T-helper 1 cell treated with Interleukin-12 subunit alpha and Interleukin-12 subunit beta and Interleukin-4 antibody, amounts not matched to agents 30 μg/mL and 1 μg/mL, for 36 hours (primary cell): ENCODE data around the gene LYPD4.

ENCODE experiments used
- H3K27ac Mint-ChIP-seq: one replicate; pipeline ENCODE4 v1.8.0; 2021; ENCODE audit warnings: mild to moderate bottlenecking, mixed read lengths
- H3K27me3 Mint-ChIP-seq: one replicate; pipeline ENCODE4 v1.8.0; 2021; ENCODE audit warnings: low read depth, mixed read lengths
- H3K36me3 Mint-ChIP-seq: one replicate; pipeline ENCODE4 v1.8.0; 2021; ENCODE audit warnings: low read depth, mixed read lengths
- H3K4me1 Mint-ChIP-seq: one replicate; pipeline ENCODE4 v1.8.0; 2021; ENCODE audit warnings: low read depth, mixed read lengths
- H3K4me3 Mint-ChIP-seq: one replicate; pipeline ENCODE4 v1.8.0; 2021; ENCODE audit warnings: mild to moderate bottlenecking, moderate library complexity, mixed read lengths
- H3K9me3 Mint-ChIP-seq: one replicate; pipeline ENCODE4 v1.8.0; 2021; ENCODE audit warnings: mixed read lengths

The LYPD4 gene

GRCh38 chr19:41866284-41866683, 21.8 kb upstream of the LYPD4 start:
- Mint-ChIP-seq H3K27me3 (no peaks in the 10 kb centered on the region), H3K4me1 (peaks cover 63% of the 10 kb centered on the region), H3K9me3 (no peaks in the 10 kb centered on the region), H3K27ac (no peak overlapping the region), H3K4me3 (no peak overlapping the region), H3K36me3 (peaks cover 69% of the 10 kb centered on the region)

GRCh38 chr19:41864374-41864773, 19.9 kb upstream of the LYPD4 start:
- Mint-ChIP-seq H3K36me3 (peaks cover 63% of the 10 kb centered on the region), H3K4me1 (peaks cover 52% of the 10 kb centered on the region), H3K27me3 (no peaks in the 10 kb centered on the region), H3K4me3 (peak overlapping the region; percentile 21), H3K27ac (peak overlapping the region; percentile 22), H3K9me3 (no peaks in the 10 kb centered on the region)

GRCh38 chr19:41863209-41863931, 18.9 kb upstream of the LYPD4 start:
- Mint-ChIP-seq H3K9me3 (no peaks in the 10 kb centered on the region), H3K36me3 (peaks cover 60% of the 10 kb centered on the region), H3K27me3 (no peaks in the 10 kb centered on the region), H3K4me1 (peaks cover 51% of the 10 kb centered on the region), H3K27ac (peak overlapping the region; percentile 52), H3K4me3 (peak overlapping the region; percentile 91)

GRCh38 chr19:41862445-41862986, 18.0 kb upstream of the LYPD4 start:
- Mint-ChIP-seq H3K4me1 (peaks cover 45% of the 10 kb centered on the region), H3K27me3 (no peaks in the 10 kb centered on the region), H3K9me3 (no peaks in the 10 kb centered on the region), H3K4me3 (peak overlapping the region; percentile 91), H3K27ac (peak overlapping the region; percentile 55), H3K36me3 (peaks cover 53% of the 10 kb centered on the region)

DNA sequence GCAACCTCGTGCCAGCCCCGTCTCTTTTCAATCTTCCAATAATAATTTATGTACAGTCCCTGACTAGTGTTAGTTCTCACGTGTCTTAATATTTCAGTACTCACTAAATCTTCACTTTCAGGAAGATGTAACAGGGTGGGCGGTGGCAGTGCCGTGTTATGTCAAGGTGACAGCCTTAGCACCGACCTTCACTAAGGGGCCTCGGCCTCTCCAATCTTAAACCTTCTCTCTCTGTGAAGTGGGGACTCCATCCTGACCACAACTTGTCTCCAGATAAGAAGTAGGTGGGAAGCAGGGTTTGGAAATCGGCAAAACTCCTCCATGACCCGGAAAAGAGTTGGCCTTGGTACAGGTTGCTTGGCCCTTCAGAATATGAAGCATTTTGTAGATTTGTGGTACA, 17.4 kb upstream of the LYPD4 start:
- Mint-ChIP-seq H3K9me3 (no peaks in the 10 kb centered on the region), H3K36me3 (peaks cover 53% of the 10 kb centered on the region), H3K4me3 (peak overlapping the region; percentile 91), H3K27me3 (no peaks in the 10 kb centered on the region), H3K4me1 (peaks cover 44% of the 10 kb centered on the region), H3K27ac (peak overlapping the region; percentile 89)

- Mint-ChIP-seq H3K27ac (peak overlapping the region; percentile 89), H3K9me3 (no peaks in the 10 kb centered on the region), H3K4me3 (peak overlapping the region; percentile 91), H3K27me3 (no peaks in the 10 kb centered on the region), H3K36me3 (peaks cover 51% of the 10 kb centered on the region), H3K4me1 (peaks cover 41% of the 10 kb centered on the region)
Observed at GRCh38 chr19:41861116-41861768, 16.8 kb upstream of the LYPD4 start.

DNA sequence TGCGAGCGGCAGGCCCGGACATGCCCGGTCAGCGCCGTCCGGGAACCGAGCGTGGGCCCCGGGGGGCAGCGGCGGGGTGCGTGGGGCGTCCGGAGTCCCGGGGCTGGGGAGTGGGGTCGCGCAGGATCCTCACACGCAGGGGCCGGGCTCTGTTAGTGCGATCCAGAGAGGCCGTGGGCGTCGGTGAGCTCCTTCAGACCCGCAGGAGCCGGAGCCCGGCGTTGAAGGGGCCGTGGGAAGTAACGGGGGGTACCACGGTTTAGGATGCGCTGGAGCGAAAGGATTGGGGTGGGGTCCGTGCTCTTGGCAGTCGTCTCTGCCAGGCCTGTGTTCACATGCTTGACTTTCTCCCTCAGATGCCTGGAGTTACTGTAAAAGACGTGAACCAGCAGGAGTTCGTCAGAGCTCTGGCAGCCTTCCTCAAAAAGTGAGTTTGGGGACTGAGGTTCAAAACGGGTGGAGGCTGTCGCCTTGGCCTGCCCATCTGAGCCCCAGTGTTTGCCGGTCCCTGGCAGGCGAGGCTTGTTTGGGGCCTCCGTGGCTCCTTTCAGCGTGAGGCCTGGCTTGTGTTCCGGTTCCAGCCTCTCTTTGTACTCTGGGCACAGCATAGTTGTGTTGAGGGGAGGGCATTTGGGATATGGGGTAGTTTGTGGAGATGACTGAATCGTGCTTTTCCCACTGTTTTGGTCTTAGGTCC, 16.1 kb upstream of the LYPD4 start:
- Mint-ChIP-seq H3K9me3 (no peaks in the 10 kb centered on the region), H3K4me3 (peak overlapping the region; percentile 91), H3K4me1 (peaks cover 39% of the 10 kb centered on the region), H3K27ac (peak overlapping the region; percentile 89), H3K27me3 (no peaks in the 10 kb centered on the region), H3K36me3 (peaks cover 48% of the 10 kb centered on the region)

DNA sequence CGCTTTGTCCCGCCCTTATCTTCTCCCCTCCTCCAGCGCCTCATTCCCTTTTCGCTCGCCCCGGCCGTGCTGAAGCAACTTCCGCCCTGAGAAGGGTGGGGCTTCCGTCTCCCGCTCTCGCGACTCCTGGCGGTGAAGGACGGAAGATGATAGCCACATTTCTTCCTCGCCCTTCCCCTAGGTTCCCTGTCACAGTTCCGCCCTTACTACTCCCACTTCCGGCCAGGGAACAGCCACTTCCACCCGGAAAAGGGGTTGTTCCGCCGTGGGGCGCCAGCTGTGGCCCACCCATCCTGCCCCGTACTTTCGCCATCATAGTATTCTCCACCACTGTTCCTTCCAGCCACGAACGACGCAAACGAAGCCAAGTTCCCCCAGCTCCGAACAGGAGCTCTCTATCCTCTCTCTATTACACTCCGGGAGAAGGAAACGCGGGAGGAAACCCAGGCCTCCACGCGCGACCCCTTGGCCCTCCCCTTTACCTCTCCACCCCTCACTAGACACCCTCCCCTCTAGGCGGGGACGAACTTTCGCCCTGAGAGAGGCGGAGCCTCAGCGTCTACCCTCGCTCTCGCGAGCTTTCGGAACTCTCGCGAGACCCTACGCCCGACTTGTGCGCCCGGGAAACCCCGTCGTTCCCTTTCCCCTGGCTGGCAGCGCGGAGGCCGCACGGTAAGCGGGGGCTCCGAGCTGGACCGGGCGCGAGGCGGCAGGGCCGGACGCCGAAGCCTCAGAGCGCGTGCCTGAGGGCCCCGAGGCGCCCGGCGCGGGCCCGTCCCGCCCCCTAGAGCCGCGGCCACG, 15.3 kb upstream of the LYPD4 start, which contains the start of gene RPS19:
RPS19 (plus strand) TSS at position 638 of the 801 bp plus-strand sequence. CDS start 520 bp downstream, outside the sequence.
- peaks cover 37% of the 10 kb centered on the region for H3K4me1 Mint-ChIP-seq
- peaks cover 42% of the 10 kb centered on the region for H3K36me3 Mint-ChIP-seq
- peaks cover 3% of the 10 kb centered on the region for H3K27me3 Mint-ChIP-seq
- H3K27ac Mint-ChIP-seq = peak within 1 kb of the TSS; percentile 96
- H3K9me3 Mint-ChIP-seq = no peaks in the 10 kb centered on the region
- peak within 1 kb of the TSS; percentile 91 for H3K4me3 Mint-ChIP-seq

GRCh38 chr19:41859213-41859617, 14.7 kb upstream of the LYPD4 start:
- no peaks in the 10 kb centered on the region for H3K9me3 Mint-ChIP-seq
- peaks cover 9% of the 10 kb centered on the region for H3K27me3 Mint-ChIP-seq
- peak overlapping the region; percentile 91 for H3K4me3 Mint-ChIP-seq
- peak overlapping the region; percentile 96 for H3K27ac Mint-ChIP-seq
- peaks cover 31% of the 10 kb centered on the region for H3K4me1 Mint-ChIP-seq
- peaks cover 36% of the 10 kb centered on the region for H3K36me3 Mint-ChIP-seq

DNA sequence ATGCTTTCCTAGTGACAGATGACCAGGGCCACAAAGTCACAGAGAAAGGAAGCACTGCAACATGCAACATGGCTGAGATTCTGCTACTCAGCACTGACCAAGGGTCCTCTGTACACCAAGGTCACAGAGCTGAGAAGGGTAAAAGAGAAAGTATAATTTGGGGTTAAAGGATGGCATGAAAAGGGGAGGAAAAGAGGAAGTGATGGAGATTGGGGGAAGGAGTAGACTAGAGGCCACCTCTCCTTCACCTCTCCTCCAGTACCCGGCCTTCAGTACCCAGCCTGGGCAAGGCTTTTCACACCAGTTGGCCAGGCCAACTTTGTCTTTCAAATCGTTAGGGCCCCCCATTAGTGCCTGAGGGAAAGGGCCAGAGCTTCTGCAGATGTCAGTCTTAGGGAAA, 9.3 kb upstream of the LYPD4 start:
- no peaks in the 10 kb centered on the region for H3K36me3 Mint-ChIP-seq
- peaks cover 35% of the 10 kb centered on the region for H3K27me3 Mint-ChIP-seq
- H3K4me3 Mint-ChIP-seq = no peak overlapping the region
- no peak overlapping the region for H3K27ac Mint-ChIP-seq
- no peaks in the 10 kb centered on the region for H3K4me1 Mint-ChIP-seq
- no peaks in the 10 kb centered on the region for H3K9me3 Mint-ChIP-seq

GRCh38 chr19:41853344-41853743, 8.9 kb upstream of the LYPD4 start:
- H3K9me3 Mint-ChIP-seq = no peaks in the 10 kb centered on the region
- H3K27me3 Mint-ChIP-seq = peaks cover 36% of the 10 kb centered on the region
- no peaks in the 10 kb centered on the region for H3K36me3 Mint-ChIP-seq
- H3K4me3 Mint-ChIP-seq = no peak overlapping the region
- H3K27ac Mint-ChIP-seq = no peak overlapping the region
- no peaks in the 10 kb centered on the region for H3K4me1 Mint-ChIP-seq

DNA sequence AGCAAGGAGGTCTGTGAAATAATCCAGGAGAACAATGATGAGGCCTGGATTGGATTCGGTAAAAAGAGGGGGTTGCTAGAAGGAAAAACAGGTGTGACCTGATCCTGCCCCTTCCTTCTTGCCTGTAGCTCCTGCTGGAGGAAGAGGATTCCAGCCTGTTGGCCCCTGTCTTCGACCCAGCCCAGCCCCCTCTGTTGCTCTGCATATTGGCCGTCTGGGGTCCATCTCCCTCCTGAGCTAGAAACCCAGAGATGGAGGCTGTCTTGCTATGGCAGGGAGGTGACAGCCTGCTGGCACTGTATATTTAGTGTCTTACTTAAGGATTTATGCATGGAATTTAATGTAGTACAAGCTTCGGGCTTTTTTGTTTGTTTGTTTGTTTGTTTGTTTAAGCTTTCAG, 7.0 kb upstream of the LYPD4 start:
- H3K4me3 Mint-ChIP-seq = no peak overlapping the region
- peaks cover 36% of the 10 kb centered on the region for H3K27me3 Mint-ChIP-seq
- H3K27ac Mint-ChIP-seq = no peak overlapping the region
- H3K4me1 Mint-ChIP-seq = no peaks in the 10 kb centered on the region
- H3K9me3 Mint-ChIP-seq = no peaks in the 10 kb centered on the region
- H3K36me3 Mint-ChIP-seq = no peaks in the 10 kb centered on the region

DNA sequence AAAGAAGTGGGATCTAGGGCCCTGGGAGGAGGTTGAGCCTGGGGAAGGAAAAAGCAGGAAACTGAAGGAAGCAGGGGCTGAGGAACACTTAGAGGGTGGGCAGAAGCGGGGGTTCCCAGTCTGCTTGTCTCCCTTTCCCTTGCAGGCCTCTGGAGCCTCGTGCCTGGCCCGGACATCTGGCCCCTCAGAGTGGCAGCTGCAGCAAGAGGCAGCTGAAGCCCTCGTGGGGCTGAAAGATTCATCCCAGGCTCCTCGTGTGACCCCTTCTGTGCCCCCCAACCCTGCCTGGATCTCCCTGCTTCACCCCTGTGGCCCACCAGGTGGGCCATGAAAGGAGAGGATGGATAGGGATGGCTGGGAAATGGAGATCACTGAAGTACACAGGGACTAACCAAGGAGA, 5.9 kb upstream of the LYPD4 start:
- Mint-ChIP-seq H3K9me3 (no peaks in the 10 kb centered on the region), H3K27me3 (peaks cover 36% of the 10 kb centered on the region), H3K4me3 (no peak overlapping the region), H3K36me3 (no peaks in the 10 kb centered on the region), H3K27ac (no peak overlapping the region), H3K4me1 (no peaks in the 10 kb centered on the region)

- Mint-ChIP-seq H3K36me3 (no peaks in the 10 kb centered on the region), H3K9me3 (no peaks in the 10 kb centered on the region), H3K27me3 (peaks cover 27% of the 10 kb centered on the region), H3K27ac (no peak overlapping the region), H3K4me3 (no peak overlapping the region), H3K4me1 (no peaks in the 10 kb centered on the region)
Observed at GRCh38 chr19:41849067-41849466, 4.6 kb upstream of the LYPD4 start.
